ENCODE measurements around the gene CFB.
"Not testable (repeated sequence)": the region's sequence is repeated elsewhere in the genome, so short reads cannot be mapped to it uniquely, and the experiment has no call there.

The CFB gene

GRCh38 chr6:31928672-31928939 is 17.3 kb upstream of the CFB start:
- ATAC-seq = no peak
- Mint-ChIP-seq H3K36me3 (no peaks in the 10 kb centered on the region), H3K4me1 (no peaks in the 10 kb centered on the region), H3K27ac (no peak overlapping the region), H3K4me3 (no peak overlapping the region), H3K27me3 (peaks cover 9% of the 10 kb centered on the region), H3K9me3 (no peaks in the 10 kb centered on the region)

- no peaks in the 10 kb centered on the region for H3K36me3 Mint-ChIP-seq
- no peaks in the 10 kb centered on the region for H3K9me3 Mint-ChIP-seq
- ATAC-seq = no peak
- no peak overlapping the region for H3K27ac Mint-ChIP-seq
- no peak overlapping the region for H3K4me3 Mint-ChIP-seq
- H3K4me1 Mint-ChIP-seq = no peaks in the 10 kb centered on the region
- H3K27me3 Mint-ChIP-seq = peaks cover 15% of the 10 kb centered on the region
These were observed 14.9 kb upstream of the CFB start for GRCh38 chr6:31930962-31931361.

DNA sequence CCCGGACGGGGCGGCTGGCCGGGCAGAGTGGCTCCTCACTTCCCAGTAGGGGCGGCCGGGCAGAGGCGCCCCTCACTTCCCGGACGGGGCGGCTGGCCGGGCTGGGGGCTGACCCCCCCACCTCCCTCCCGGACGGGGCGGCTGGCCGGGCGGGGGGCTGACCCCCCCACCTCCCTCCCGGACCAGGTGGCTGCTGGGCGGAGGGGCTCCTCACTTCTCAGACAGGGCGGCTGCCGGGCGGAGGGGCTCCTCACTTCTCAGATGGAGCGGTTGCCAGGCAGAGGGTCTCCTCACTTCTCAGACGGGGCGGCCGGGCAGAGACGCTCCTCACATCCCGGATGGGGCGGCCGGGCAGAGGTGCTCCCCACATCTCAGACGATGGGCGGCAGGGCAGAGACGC is 13.8 kb upstream of the CFB start:
- H3K27ac Mint-ChIP-seq, H3K9me3 Mint-ChIP-seq, H3K4me3 Mint-ChIP-seq, ATAC-seq, H3K36me3 Mint-ChIP-seq, H3K4me1 Mint-ChIP-seq: not testable (repeated sequence)
- H3K27me3 Mint-ChIP-seq = peaks cover 15% of the 10 kb centered on the region

DNA sequence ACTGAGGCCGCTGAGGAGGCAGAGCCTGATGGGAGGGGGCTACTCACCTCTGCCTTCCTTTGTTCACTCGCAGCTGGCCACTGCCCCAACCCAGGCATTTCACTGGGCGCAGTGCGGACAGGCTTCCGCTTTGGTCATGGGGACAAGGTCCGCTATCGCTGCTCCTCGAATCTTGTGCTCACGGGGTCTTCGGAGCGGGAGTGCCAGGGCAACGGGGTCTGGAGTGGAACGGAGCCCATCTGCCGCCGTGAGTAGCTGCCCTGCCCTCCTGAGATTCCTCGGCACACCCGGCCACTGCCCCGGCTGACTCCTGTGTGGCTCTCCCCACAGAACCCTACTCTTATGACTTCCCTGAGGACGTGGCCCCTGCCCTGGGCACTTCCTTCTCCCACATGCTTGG is 12.4 kb upstream of the CFB start:
- Mint-ChIP-seq H3K4me1 (no peaks in the 10 kb centered on the region), H3K27ac (no peak overlapping the region), H3K27me3 (peaks cover 15% of the 10 kb centered on the region), H3K9me3 (no peaks in the 10 kb centered on the region), H3K36me3 (no peaks in the 10 kb centered on the region), H3K4me3 (no peak overlapping the region)
- ATAC-seq = no peak

GRCh38 chr6:31935021-31935420 is 10.9 kb upstream of the CFB start:
- H3K9me3 Mint-ChIP-seq = no peaks in the 10 kb centered on the region
- ATAC-seq = no peak
- peaks cover 15% of the 10 kb centered on the region for H3K27me3 Mint-ChIP-seq
- no peak overlapping the region for H3K4me3 Mint-ChIP-seq
- no peaks in the 10 kb centered on the region for H3K36me3 Mint-ChIP-seq
- H3K27ac Mint-ChIP-seq = no peak overlapping the region
- H3K4me1 Mint-ChIP-seq = no peaks in the 10 kb centered on the region

DNA sequence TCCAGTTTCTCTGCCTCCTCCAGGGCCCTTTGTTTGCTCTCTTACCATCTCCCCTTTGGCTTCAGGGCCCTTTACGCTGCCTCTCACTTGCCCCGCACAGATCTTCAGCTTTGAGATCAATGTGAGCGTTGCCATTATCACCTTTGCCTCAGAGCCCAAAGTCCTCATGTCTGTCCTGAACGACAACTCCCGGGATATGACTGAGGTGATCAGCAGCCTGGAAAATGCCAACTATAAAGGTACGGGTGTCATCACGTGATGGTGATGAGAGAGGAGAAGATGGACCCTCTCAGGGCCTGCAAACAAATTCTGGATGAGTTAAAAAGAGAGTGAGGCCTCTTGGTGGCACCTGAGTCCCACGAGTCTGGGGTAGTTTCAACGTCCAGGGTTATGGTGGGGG is 10.1 kb upstream of the CFB start:
- no peaks in the 10 kb centered on the region for H3K4me1 Mint-ChIP-seq
- no peaks in the 10 kb centered on the region for H3K9me3 Mint-ChIP-seq
- no peak overlapping the region for H3K4me3 Mint-ChIP-seq
- ATAC-seq = no peak
- peaks cover 15% of the 10 kb centered on the region for H3K27me3 Mint-ChIP-seq
- no peak overlapping the region for H3K27ac Mint-ChIP-seq
- no peaks in the 10 kb centered on the region for H3K36me3 Mint-ChIP-seq

DNA sequence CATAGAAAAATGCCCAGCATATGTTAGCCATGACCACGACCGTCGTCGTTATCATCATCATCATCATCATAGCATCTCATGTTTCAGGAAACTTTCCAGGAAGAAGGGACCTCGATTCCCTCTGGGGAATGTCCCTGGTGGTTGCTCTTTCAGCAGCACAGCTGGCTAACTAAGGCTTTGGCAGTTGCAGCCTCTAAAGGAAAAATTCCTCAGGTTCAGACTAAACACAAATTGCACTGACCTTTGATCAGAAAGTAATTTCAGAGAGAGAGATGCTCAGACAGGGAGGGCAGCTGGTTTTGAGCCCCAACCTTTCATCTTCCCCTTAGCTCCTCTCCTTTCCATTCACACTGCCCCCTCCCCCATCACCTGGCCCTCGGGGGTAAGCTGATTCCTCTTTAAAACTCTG is 5.6 kb upstream of the CFB start:
- ATAC-seq = no peak
- Mint-ChIP-seq H3K36me3 (no peaks in the 10 kb centered on the region), H3K27ac (no peak overlapping the region), H3K9me3 (no peaks in the 10 kb centered on the region), H3K4me3 (no peak overlapping the region), H3K27me3 (peaks cover 31% of the 10 kb centered on the region), H3K4me1 (peaks cover 2% of the 10 kb centered on the region)

GRCh38 chr6:31943742-31944141 is 2.2 kb upstream of the CFB start:
- no peak overlapping the region for H3K4me3 Mint-ChIP-seq
- H3K36me3 Mint-ChIP-seq = no peaks in the 10 kb centered on the region
- peaks cover 36% of the 10 kb centered on the region for H3K27me3 Mint-ChIP-seq
- H3K27ac Mint-ChIP-seq = no peak overlapping the region
- H3K9me3 Mint-ChIP-seq = no peaks in the 10 kb centered on the region
- ATAC-seq = no peak
- H3K4me1 Mint-ChIP-seq = peaks cover 7% of the 10 kb centered on the region

GRCh38 chr6:31945154-31945506 is 765 bp upstream of the CFB start:
- Mint-ChIP-seq H3K4me1 (peaks cover 7% of the 10 kb centered on the region), H3K4me3 (no peak overlapping the region), H3K9me3 (no peaks in the 10 kb centered on the region), H3K27ac (no peak overlapping the region), H3K27me3 (peaks cover 36% of the 10 kb centered on the region), H3K36me3 (no peaks in the 10 kb centered on the region)
- no peak for ATAC-seq

- no peaks in the 10 kb centered on the region for H3K9me3 Mint-ChIP-seq
- H3K27me3 Mint-ChIP-seq = peaks cover 36% of the 10 kb centered on the region
- H3K4me1 Mint-ChIP-seq = peaks cover 7% of the 10 kb centered on the region
- H3K27ac Mint-ChIP-seq = no peak overlapping the region
- H3K36me3 Mint-ChIP-seq = no peaks in the 10 kb centered on the region
- H3K4me3 Mint-ChIP-seq = no peak overlapping the region
- no peak for ATAC-seq
These were observed 533 bp downstream of the CFB start for GRCh38 chr6:31946370-31946885.

- no peak overlapping the region for H3K27ac Mint-ChIP-seq
- ATAC-seq = no peak
- H3K9me3 Mint-ChIP-seq = no peaks in the 10 kb centered on the region
- H3K27me3 Mint-ChIP-seq = peaks cover 33% of the 10 kb centered on the region
- H3K4me3 Mint-ChIP-seq = no peak overlapping the region
- peaks cover 7% of the 10 kb centered on the region for H3K4me1 Mint-ChIP-seq
- H3K36me3 Mint-ChIP-seq = no peaks in the 10 kb centered on the region
These were observed 1.3 kb downstream of the CFB start for GRCh38 chr6:31947070-31947675.

DNA sequence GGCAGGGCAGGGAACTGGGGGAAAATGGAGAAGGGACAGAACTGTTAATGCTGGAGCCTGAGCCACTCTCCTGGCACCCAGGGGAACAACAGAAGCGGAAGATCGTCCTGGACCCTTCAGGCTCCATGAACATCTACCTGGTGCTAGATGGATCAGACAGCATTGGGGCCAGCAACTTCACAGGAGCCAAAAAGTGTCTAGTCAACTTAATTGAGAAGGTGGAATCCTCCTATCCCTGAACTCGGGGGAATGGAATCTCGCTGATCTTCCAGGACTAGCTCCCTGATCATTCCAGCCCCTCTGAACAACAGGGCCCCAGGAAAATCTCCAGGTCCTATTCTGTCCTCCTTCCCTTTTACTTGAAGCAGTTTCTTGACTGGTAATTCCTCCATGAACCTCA is 2.0 kb downstream of the CFB start:
- peaks cover 26% of the 10 kb centered on the region for H3K27me3 Mint-ChIP-seq
- H3K4me1 Mint-ChIP-seq = peaks cover 7% of the 10 kb centered on the region
- peaks cover 3% of the 10 kb centered on the region for H3K36me3 Mint-ChIP-seq
- H3K27ac Mint-ChIP-seq = no peak overlapping the region
- no peak overlapping the region for H3K4me3 Mint-ChIP-seq
- H3K9me3 Mint-ChIP-seq = no peaks in the 10 kb centered on the region
- ATAC-seq = no peak

DNA sequence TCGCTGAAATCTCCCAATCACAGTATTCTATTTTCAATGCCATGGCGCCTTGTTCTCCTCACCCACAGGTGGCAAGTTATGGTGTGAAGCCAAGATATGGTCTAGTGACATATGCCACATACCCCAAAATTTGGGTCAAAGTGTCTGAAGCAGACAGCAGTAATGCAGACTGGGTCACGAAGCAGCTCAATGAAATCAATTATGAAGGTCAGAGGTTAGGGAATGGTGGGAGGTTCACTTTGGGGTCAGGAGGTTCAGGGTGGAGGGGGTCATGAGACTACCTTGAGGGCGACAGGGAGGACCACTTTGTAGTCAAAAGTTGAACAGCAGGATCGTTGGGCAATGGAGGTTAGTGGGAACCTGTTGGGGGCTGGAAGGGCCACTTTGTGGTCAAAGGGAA is 2.4 kb downstream of the CFB start:
- peaks cover 22% of the 10 kb centered on the region for H3K27me3 Mint-ChIP-seq
- H3K4me3 Mint-ChIP-seq = no peak overlapping the region
- peaks cover 7% of the 10 kb centered on the region for H3K4me1 Mint-ChIP-seq
- H3K9me3 Mint-ChIP-seq = no peaks in the 10 kb centered on the region
- peaks cover 8% of the 10 kb centered on the region for H3K36me3 Mint-ChIP-seq
- no peak overlapping the region for H3K27ac Mint-ChIP-seq
- no peak for ATAC-seq

GRCh38 chr6:31948753-31949413 is 3.0 kb downstream of the CFB start:
- no peak for ATAC-seq

DNA sequence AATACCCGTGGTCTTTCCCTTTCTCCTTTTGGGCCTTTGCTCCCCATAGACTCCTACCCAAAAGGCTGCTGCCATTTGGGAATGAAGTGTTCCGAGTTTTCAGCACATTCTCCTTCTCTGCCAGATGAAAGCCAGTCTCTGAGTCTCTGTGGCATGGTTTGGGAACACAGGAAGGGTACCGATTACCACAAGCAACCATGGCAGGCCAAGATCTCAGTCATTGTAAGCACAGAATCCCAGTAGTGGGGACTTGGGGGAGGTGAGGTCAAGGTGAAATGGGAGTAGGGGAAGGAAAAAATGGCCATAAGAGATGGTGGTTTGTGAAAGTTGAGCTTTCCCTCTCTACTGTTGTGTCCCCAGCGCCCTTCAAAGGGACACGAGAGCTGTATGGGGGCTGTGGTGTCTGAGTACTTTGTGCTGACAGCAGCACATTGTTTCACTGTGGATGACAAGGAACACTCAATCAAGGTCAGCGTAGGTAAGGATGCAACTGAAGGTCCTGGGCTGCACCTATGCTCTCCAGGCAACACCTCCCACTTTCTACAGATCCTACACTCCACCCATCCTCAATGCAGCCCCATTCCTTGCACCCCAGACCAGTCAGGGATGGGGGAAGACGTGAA is 4.1 kb downstream of the CFB start:
- H3K27ac Mint-ChIP-seq = no peak overlapping the region

More at GRCh38 chr6:31948753-31949413, 3.0 kb downstream of the CFB start:
- no peak overlapping the region for H3K4me3 Mint-ChIP-seq
- no peaks in the 10 kb centered on the region for H3K9me3 Mint-ChIP-seq
- peaks cover 7% of the 10 kb centered on the region for H3K4me1 Mint-ChIP-seq
- H3K27ac Mint-ChIP-seq = no peak overlapping the region
- H3K27me3 Mint-ChIP-seq = peaks cover 16% of the 10 kb centered on the region
- peaks cover 13% of the 10 kb centered on the region for H3K36me3 Mint-ChIP-seq

DNA sequence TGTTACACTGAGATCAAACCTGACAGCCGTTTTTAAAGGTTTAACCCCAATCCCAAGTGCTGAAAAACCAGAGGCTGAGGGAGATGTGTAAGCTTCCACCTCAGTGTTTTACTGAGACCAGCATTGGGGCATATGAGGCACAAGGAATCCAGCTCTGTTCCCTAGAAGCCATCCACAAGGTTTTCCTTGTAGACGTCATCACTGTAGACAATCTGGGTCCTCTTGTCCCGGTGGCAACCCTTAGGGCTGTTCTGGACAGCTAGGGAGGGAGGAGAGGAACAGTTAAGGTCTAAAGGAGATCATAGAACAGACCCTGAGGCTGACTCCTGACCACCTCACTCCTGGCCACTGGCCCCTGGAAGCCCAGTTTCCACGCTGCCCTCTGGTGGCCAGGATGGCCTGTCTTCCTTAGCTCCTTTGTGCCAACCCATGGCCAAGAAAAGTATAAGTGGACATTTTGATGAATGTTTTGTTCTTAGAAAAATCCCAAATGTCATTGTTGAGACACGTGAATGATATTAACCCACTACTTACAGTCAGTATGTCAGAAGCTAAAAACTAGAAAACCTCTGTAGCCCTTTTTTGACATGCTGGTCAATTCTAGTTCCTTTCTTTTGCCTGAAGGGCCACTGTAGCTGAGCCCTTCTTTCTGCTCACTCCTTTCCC is 6.4 kb downstream of the CFB start:
- peak overlapping the region; percentile 18 for H3K27ac Mint-ChIP-seq

More for the DNA sequence above, 4.1 kb downstream of the CFB start:
- H3K9me3 Mint-ChIP-seq = no peaks in the 10 kb centered on the region
- no peak overlapping the region for H3K4me3 Mint-ChIP-seq
- H3K36me3 Mint-ChIP-seq = peaks cover 25% of the 10 kb centered on the region
- no peak for ATAC-seq
- H3K27me3 Mint-ChIP-seq = peaks cover 7% of the 10 kb centered on the region
- H3K4me1 Mint-ChIP-seq = peaks cover 7% of the 10 kb centered on the region

More for the DNA sequence above, 6.4 kb downstream of the CFB start:
- no peaks in the 10 kb centered on the region for H3K9me3 Mint-ChIP-seq
- no peaks in the 10 kb centered on the region for H3K27me3 Mint-ChIP-seq
- ATAC-seq = peak; percentile 59
- peaks cover 36% of the 10 kb centered on the region for H3K36me3 Mint-ChIP-seq
- no peak overlapping the region for H3K4me3 Mint-ChIP-seq
- peaks cover 2% of the 10 kb centered on the region for H3K4me1 Mint-ChIP-seq

All from stimulated activated memory B cell treated with anti-CD40 and anti-IgM and Interleukin-4, amounts not matched to agents 10 μg/mL and 1 μg/mL and 100 μg/mL, for 72 hours (primary cell).